Hematopoietic multipotent progenitor cell treated with erythropoietin and hydrocortisone succinate and interleukin-3 and kit ligand, for 4 days (in vitro differentiated cells): ENCODE results near the gene RHBDL1.
A peak's percentile ranks its signal among the peaks of the same experiment; 100 is the strongest.

ENCODE experiments used
- DNase-seq: peaks from one replicate; pipeline ENCODE4 v3.0.0-alpha.2; 2015

RHBDL1 gene

GRCh38 chr16:658679-659571 is 16.5 kb upstream of the RHBDL1 start:
- DNase-seq: no peak

DNA sequence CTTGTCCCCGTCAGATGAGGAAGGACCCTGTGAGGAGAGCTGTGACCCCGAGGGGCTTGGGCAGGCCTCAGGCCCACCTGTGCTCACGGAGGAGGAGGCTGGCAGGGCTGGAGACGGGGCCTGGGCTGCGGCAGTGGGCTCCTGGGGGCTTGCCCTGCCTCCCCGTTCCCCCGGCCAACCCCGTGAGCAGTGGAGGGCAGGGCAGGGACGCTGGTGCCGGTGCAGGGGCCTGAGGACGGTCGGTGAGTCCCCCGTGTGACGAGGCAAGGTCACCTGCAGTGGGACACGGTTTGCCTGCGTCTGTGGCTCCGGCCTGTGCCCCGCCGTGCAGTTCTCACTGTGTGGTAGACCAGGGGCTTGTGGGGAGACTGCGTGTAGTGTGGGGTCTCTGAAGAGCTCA is 15.9 kb upstream of the RHBDL1 start:
- no peak for DNase-seq

DNA sequence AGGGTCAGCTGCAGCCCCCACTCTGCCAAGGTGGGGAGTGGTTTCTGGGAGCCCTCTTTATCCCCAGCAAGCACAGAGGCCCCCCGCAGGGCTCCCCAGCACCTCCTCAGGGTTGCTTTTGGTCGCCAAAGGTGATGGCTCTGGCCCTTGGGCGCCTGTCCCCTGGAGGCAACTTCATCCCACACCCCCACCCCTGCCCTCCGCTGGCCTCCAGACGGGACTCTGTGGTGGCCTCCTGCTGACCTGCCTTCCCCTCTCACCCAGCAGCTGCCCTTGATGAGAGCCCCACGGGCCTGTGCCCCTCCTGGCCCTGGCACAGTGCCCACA is 15.4 kb upstream of the RHBDL1 start:
- no peak for DNase-seq

DNA sequence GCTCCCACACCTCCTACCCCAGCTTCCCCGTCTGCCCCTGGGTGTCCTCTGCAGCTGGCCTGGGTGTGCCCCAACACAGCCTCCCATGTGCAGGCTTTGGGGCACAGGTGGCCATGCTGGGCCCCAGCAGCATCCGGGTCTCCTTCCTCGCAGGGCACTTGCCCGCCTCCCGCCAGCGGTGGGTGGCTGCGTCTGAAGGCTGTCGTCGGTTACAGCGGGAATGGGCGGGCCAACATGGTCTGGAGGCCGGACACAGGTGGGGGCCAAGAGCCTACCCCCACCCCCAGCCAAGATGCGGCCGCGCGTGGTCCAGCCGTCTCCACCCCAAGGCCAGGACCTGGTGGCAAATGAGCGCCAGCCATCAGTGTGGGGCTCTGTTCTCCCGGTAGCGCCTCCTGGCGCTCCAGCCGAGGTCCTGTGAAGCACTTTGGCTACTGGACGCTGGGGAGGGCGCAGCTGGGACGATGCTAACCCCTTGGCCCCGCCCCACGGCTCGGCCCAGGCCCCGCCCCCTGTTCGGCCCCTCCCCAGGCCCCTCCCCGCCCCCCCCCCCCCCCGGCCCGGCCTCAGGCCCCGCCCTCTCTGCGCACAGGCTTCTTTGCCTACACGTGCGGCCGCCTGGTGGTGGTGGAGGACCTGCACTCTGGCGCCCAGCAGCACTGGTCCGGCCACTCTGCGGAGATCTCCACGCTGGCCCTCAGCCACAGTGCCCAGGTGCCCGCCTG is 14.8 kb upstream of the RHBDL1 start:
- DNase-seq: peak; percentile 96

- DNase-seq: no peak
Observed at GRCh38 chr16:661184-661821, 14.2 kb upstream of the RHBDL1 start.

DNA sequence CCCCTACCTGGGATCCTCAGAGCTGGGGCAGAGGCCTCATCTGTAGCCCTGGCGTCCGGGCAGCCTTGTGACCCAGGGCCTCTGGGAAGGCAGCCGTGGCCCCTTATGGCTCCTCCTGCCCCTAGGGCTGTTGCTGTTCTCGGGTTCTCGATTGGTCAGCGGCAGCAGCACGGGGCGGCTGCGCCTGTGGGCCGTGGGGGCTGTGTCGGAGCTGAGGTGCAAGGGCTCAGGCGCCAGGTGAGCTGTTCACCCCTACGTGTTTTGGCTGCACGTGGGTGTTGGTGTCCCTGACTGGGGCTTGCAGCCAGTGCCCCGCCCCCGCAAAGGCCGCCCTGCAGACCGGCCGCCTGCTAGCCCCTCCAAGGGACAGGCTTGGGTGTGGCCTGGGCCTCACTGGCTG is 13.4 kb upstream of the RHBDL1 start:
- DNase-seq: no peak

- DNase-seq: no peak
Observed at GRCh38 chr16:662597-662996, 12.9 kb upstream of the RHBDL1 start.

- no peak for DNase-seq
Observed at GRCh38 chr16:666572-666971, 8.9 kb upstream of the RHBDL1 start.

DNA sequence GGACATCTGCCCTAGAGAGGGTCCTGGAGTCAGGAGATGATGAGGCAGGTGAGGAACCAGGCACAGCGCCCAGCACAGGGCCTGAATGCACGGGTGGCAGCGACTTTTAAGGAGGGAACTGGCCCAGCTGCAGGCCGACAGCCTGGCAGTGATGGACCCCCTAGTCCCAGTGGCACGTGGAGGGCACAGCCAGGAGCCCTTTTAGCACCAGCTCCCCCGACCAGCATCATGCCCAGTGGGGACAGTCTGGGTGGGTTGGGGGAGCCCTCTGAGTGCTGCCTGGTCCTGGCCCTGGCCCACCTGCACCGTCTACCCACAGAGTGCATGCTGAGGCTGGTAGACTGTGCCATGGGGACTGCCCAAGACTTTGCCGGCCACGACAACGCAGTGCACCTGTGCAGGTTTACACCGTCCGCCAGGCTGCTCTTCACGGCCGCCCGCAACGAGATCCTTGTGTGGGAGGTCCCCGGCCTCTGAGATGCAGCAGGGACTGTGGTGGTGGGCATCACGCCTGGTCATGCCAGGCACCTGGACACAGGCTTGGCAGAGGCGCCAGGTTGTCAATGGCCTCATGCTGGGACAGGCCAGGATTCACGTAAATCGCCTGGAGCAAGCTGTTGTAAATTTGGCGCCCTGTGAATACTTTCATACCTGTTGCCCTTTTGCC is 8.2 kb upstream of the RHBDL1 start:
- no peak for DNase-seq

DNA sequence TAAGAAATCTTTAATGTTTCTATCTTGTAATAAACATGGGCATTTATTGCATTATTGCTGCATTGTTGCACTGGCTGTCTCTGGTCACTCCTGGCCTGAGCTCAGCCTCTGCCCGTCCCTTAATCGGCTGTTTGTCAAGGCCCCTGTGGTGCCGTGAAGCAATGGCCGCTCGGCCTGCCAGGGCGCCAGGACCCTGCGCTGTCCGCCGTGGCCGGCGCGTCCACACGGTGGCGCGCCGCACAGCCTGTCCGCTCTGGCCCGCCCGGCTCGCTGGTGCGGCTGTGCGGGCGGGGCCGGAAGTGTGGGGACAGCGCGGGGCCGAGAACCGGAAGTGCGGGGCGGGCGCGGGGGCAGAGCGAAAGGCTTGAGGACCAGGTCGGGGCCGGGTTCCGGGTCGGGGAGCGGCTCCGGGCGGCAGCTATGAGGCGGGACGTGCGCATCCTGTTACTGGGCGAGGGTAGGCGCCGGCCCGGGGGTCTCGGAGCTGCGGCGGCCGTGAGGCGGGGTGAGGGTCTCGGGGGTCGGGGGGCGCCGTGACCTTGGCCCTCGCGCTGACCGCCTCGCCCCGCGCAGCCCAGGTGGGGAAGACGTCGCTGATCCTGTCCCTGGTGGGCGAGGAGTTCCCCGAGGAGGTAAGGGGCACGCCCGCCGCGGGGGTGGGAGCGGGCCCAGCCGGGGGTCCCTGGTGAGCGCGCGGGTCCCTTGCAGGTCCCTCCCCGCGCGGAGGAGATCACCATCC is 7.5 kb upstream of the RHBDL1 start, which contains the start of gene RHOT2:
Gene RHOT2, plus strand, starts transcription at position 353 of the 739 bp plus-strand sequence. Its CDS starts 68 bp downstream, at position 421.
- DNase-seq: peak; percentile 98

DNA sequence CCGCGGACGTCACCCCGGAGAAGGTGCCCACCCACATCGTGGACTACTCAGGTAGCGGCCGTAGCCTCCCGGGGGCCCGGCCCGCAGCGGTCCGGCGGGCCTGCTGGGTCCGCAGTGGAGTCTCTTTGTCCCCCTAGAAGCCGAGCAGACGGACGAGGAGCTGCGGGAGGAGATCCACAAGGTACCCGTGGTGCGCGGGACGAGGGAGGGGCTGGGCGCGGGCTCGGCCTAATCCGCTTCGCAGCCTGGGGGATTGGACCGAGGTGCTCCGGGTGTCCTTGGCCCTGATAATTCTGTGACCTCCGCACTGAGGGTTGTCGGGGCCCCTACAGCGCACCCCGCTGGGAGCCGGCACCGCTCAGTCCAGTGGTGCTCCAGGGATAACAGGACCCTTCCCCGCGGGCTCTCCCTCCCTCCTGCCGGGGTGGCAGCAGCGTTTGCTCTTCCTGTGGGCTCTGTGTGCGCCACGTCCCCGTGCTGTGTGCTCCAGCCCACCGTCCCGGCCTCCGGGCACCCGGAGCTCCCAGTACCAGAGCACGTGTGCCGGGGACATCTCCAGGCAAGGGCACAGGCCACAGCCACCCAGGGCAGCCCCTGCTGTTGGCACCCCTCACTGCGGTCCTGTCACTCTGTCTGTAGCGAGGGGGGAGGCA is 6.8 kb upstream of the RHBDL1 start:
- peak; percentile 36 for DNase-seq

GRCh38 chr16:669666-670065 is 5.8 kb upstream of the RHBDL1 start:
- DNase-seq: no peak

DNA sequence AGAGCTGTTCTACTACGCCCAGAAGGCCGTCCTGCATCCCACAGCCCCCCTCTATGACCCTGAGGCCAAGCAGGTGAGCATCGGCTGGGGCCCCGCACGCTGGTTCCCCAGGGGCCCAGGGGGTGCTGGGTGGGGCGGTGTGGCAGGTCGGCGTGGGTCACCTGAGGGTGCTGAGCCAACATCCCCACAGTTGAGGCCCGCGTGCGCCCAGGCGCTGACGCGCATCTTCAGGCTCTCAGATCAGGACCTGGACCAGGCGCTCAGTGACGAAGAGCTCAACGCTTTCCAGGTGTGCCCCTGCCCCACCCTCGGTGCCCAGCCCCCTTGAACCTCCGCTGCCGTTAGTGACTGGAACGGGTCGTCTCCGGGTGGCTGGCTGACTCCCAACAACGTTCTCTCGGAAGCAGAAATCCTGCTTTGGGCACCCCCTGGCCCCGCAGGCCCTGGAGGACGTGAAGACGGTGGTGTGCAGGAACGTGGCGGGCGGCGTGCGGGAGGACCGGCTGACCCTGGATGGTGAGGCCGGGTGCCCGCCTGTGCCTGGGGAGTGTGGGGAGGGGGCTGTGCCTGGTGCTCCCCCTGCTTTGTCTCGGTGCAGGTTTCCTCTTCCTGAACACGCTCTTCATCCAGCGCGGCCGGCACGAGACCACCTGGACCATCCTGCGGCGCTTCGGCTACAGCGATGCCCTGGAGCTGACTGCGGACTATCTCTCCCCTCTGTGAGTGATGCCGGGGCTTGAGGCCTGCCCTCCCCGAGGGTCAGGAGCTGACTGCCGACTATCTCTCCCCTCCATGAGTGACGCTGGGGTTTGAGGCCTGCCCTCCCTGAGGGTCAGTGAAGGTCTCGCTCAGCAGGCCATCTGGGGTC is 4.8 kb upstream of the RHBDL1 start:
- DNase-seq: no peak

DNA sequence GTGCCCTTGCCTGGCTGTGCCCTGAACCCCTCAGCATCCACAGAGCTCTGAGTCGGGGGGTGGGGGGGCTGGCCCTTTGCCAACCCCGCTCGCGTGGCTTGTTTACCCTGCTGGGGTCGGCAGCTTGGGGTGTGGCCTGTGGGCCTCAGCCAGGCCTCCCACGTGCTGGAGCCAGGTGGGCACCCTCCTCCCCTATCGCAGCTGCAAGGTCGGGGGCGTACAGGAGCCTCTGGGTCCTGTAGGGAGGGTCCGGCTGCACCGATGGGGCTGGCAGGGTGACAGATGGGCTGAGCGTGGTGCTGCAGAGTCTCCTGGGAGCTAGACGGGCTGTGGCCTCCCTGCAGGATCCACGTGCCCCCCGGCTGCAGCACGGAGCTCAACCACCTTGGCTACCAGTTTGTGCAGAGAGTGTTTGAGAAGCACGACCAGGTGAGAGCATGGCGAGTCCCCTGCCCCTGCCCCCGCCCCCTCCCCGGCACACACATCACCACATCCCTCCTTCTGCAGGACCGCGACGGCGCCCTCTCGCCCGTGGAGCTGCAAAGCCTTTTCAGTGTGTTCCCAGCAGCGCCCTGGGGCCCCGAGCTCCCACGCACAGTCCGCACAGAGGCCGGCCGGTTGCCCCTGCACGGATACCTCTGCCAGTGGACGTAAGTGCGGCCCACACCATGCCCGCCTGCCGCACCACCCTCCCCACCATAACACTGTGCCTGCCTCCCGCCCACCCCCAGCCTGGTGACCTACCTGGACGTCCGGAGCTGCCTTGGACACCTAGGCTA is 3.9 kb upstream of the RHBDL1 start:
- no peak for DNase-seq

GRCh38 chr16:672371-672770 is 3.1 kb upstream of the RHBDL1 start:
- DNase-seq: no peak

DNA sequence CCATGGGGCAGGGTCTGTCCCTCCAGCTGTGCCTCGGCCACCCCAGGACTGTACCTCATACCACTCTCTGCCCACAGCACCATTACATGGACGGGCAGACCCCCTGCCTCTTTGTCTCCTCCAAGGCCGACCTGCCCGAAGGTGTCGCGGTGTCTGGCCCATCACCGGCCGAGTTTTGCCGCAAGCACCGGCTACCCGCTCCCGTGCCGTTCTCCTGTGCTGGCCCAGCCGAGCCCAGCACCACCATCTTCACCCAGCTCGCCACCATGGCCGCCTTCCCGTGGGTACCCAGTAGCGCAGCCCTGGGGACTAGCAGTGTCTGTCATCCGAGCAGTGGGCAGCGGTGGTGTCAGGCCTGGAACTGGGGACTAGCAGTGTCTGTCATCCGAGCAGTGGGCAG is 2.6 kb upstream of the RHBDL1 start:
- DNase-seq: no peak

- no peak for DNase-seq
Observed at GRCh38 chr16:673399-673991, 2.0 kb upstream of the RHBDL1 start.

- no peak for DNase-seq
Observed at GRCh38 chr16:674214-674881, 1.1 kb upstream of the RHBDL1 start.
